GM19035 (cell line): ENCODE measurements around the gene SRD5A3.

ENCODE experiments used
- ATAC-seq: cut with Tn5 transposase; IDR thresholded peaks from one replicate; pipeline ENCODE4 v1.9.1; 2021; ENCODE audit not compliant: unreplicated experiment

The SRD5A3 gene

GRCh38 chr4:55406545-55406944, 60.5 kb downstream of the SRD5A3 start:
- no peak for ATAC-seq

GRCh38 chr4:55407119-55407518, 61.1 kb downstream of the SRD5A3 start:
- no peak for ATAC-seq

GRCh38 chr4:55407764-55408163, 61.7 kb downstream of the SRD5A3 start:
- ATAC-seq: no peak

DNA sequence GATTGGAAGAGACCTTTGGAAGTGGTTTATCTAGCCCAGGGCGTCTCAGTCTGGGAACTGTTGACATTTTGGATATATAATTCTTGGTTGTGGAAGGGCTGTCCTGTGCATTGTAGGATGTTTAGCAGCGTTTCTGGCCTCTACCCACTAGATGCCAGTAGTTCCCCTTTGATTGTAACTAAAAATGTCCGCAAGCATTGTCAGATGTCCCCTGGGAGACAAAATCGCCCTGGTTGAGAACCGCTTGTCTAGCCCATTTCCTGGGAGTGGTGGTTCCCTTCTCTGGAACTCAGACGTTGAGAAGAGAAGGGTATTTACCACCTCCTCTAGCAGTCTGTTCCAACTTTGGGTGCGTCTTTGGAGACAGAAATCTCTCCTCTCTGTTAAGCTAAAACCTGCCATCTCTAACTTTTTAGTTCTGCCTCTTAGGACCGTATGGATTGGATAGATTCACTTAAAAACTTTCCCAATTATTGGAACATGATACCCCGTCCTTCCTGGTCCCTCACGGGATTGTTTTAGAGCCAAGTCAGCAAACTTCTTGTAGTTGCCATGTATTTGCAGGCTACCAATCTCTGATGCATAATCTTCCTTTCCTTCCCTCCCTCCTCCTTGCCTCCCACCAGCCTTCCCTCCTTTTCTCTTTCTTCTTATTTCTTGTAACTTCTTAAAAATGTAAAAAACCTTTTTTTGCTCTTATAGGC, 63.6 kb downstream of the SRD5A3 start:
- ATAC-seq: peak; percentile 74

DNA sequence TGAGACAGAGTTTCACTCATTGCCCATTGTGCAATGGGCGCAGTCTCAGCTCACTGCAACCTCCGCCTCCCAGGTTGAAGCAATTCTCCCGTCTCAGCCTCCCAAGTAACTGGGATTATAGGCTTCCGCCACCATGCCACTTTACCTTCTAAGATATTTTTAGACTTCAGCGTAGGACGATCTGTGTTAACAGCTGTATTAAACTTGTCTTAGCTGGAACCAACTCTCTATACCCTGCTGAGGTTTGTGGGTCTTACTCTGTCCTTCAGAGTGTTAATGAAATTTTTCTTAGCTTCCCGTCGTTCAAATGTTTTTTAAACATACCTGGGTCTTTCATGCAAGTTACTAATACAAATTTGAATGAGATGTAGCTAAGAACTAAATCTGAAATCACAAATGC, 64.4 kb downstream of the SRD5A3 start:
- ATAC-seq: no peak

DNA sequence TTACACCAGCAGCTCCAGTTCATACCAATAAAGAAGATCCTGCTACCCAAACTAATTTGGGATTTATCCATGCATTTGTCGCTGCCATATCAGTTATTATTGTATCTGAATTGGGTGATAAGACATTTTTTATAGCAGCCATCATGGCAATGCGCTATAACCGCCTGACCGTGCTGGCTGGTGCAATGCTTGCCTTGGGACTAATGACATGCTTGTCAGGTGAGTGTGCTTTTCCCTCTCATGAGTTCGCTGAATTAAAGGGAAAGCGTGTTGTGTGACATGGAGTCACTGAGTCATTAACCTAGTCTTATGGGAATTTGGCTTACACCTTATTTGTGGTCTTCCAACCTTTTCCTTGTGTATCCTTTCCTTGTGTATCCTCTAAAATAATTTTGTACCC, 65.6 kb downstream of the SRD5A3 start:
- ATAC-seq: no peak

DNA sequence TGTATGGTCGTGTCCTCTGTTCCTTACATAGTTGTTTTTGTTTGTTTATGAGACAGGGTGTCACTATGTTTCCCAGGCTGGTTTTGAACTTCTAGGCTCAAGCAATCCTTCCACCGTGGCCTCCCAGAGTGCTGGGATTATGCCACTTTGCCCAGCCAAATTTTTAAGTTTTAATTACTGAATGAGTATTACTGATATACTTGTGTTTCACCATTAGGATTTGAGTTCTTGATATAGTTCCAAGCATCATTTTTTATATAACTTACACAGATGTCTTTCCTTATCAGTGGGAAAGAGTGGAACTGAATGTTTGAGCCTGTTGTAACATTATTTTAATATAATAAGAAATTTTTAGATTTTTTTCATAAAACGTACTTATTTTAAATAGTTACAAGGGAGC, 70.1 kb downstream of the SRD5A3 start:
- no peak for ATAC-seq
